ENCODE results near the gene BACH2. TPM values are rescaled to one million over a fixed set of nuclear protein-coding genes. Genes with fewer than 3 reads are reported as not detected.
"Not testable (repeated sequence)": the region's sequence is repeated elsewhere in the genome, so short reads cannot be mapped to it uniquely, and the experiment has no call there.

Gene BACH2
- polyA plus RNA-seq, 1 experiment = 0.10 TPM

- ChIA-PET POLR2A (no interaction called here), CTCF (interaction anchor here (1.8 to 1.9 kb wide), 2 partner anchors 14 to 179 kb away, joined by 4 to 6 read pairs; no protein-coding TSS in a partner anchor)
Measured at GRCh38 chr6:90119618-90120017, 177.0 kb downstream of the BACH2 start.

GRCh38 chr6:90118581-90118980 lies 178.1 kb downstream of the BACH2 start:
- H3K4me3 ChIP-seq (ENCODE audit: low read depth, low read length) = no peak overlapping the region
- POLR2A ChIA-PET = no interaction called here
- CTCF ChIA-PET = interaction anchor here (1.1 to 1.8 kb wide), 2 partner anchors 13 to 361 kb away, joined by 3 to 5 read pairs; no protein-coding TSS in a partner anchor
- H3K27me3 ChIP-seq (ENCODE audit: control insufficient read depth, insufficient read depth, low read length) = 0 out of 2 replicates have a peak, but pooled peaks cover 4% of the 10 kb centered on the region
- no peak for DNase-seq (ENCODE audit: low read depth)
- TF ChIP-seq CTCF (IDR thresholded peaks at IDR 0.05; ENCODE audit: insufficient read depth, low read depth, low read length) = no peak
- no peaks in the 10 kb centered on the region for H3K36me3 ChIP-seq (ENCODE audit: control insufficient read depth, insufficient read depth, low read length)

More at GRCh38 chr6:90119618-90120017, 177.0 kb downstream of the BACH2 start:
- no peak for TF ChIP-seq CTCF (IDR thresholded peaks at IDR 0.05; ENCODE audit: insufficient read depth, low read depth, low read length)
- no peak for DNase-seq (ENCODE audit: low read depth)
- no peak overlapping the region for H3K4me3 ChIP-seq (ENCODE audit: low read depth, low read length)
- 0 out of 2 replicates have a peak, but pooled peaks cover 4% of the 10 kb centered on the region for H3K27me3 ChIP-seq (ENCODE audit: control insufficient read depth, insufficient read depth, low read length)
- no peaks in the 10 kb centered on the region for H3K36me3 ChIP-seq (ENCODE audit: control insufficient read depth, insufficient read depth, low read length)

GRCh38 chr6:90118069-90118468 lies 178.6 kb downstream of the BACH2 start:
- TF ChIP-seq CTCF (IDR thresholded peaks at IDR 0.05; ENCODE audit: insufficient read depth, low read depth, low read length) = no peak
- DNase-seq (ENCODE audit: low read depth) = no peak
- no peak overlapping the region for H3K4me3 ChIP-seq (ENCODE audit: low read depth, low read length)
- 0 out of 2 replicates have a peak, but pooled peaks cover 4% of the 10 kb centered on the region for H3K27me3 ChIP-seq (ENCODE audit: control insufficient read depth, insufficient read depth, low read length)
- no peaks in the 10 kb centered on the region for H3K36me3 ChIP-seq (ENCODE audit: control insufficient read depth, insufficient read depth, low read length)
- ChIA-PET POLR2A (no interaction called here), CTCF (interaction anchor here (1.1 to 1.8 kb wide), 2 partner anchors 13 to 361 kb away, joined by 3 to 5 read pairs; no protein-coding TSS in a partner anchor)

GRCh38 chr6:90116126-90116525 lies 180.5 kb downstream of the BACH2 start:
- not testable (repeated sequence) for DNase-seq (ENCODE audit: low read depth)

GRCh38 chr6:90113389-90113788 lies 183.3 kb downstream of the BACH2 start:
- POLR2A ChIA-PET = no interaction called here
- CTCF ChIA-PET = interaction anchor here (1.3 kb wide), 1 partner anchor 15 kb away, joined by 3 read pairs; no protein-coding TSS in a partner anchor
- Histone ChIP-seq H3K36me3 (ENCODE audit: control insufficient read depth, insufficient read depth, low read length) (no peaks in the 10 kb centered on the region), H3K27me3 (ENCODE audit: control insufficient read depth, insufficient read depth, low read length) (peaks cover 7% of the 10 kb centered on the region; the same call in 1 of the 2 replicates), H3K4me3 (ENCODE audit: low read depth, low read length) (no peak overlapping the region)
- no peak for TF ChIP-seq CTCF (IDR thresholded peaks at IDR 0.05; ENCODE audit: insufficient read depth, low read depth, low read length)
- DNase-seq (ENCODE audit: low read depth) = no peak

More at GRCh38 chr6:90116126-90116525, 180.5 kb downstream of the BACH2 start:
- H3K36me3 ChIP-seq (ENCODE audit: control insufficient read depth, insufficient read depth, low read length); H3K4me3 ChIP-seq (ENCODE audit: low read depth, low read length); H3K27me3 ChIP-seq (ENCODE audit: control insufficient read depth, insufficient read depth, low read length); POLR2A ChIA-PET: not testable (repeated sequence)
- CTCF ChIA-PET = interaction anchor here (1.8 kb wide), 1 partner anchor 10 kb away, joined by 3 read pairs; no protein-coding TSS in a partner anchor

GRCh38 chr6:90111387-90111786 lies 185.3 kb downstream of the BACH2 start:
- CTCF ChIA-PET = interaction anchor here (0.7 kb wide), 1 partner anchor 1194 kb away, joined by 3 read pairs; no protein-coding TSS in a partner anchor
- POLR2A ChIA-PET = no interaction called here
- no peak for TF ChIP-seq CTCF (IDR thresholded peaks at IDR 0.05; ENCODE audit: insufficient read depth, low read depth, low read length)

More at GRCh38 chr6:90111387-90111786, 185.3 kb downstream of the BACH2 start:
- H3K27me3 ChIP-seq (ENCODE audit: control insufficient read depth, insufficient read depth, low read length) = peaks cover 5% of the 10 kb centered on the region; the same call in 1 of the 2 replicates
- no peak for DNase-seq (ENCODE audit: low read depth)
- H3K4me3 ChIP-seq (ENCODE audit: low read depth, low read length) = no peak overlapping the region
- H3K36me3 ChIP-seq (ENCODE audit: control insufficient read depth, insufficient read depth, low read length) = no peaks in the 10 kb centered on the region

All from BJ (cell line).